GM12892 (cell line): ENCODE data around the gene PDE6B.

Experiments used
- POLR2A ChIP-seq: IDR thresholded peaks from 2 replicates; pipeline ENCODE4 v1.6.1; 2011; ENCODE audit warnings: low read depth, low read length, control low read depth
- POLR2AphosphoS5 ChIP-seq: IDR thresholded peaks from 2 replicates; pipeline ENCODE4 v1.6.1; 2011; ENCODE audit warnings: low read depth, low read length, control low read depth
- TAF1 ChIP-seq: IDR thresholded peaks from 2 replicates; pipeline ENCODE4 v1.6.1; 2011; ENCODE audit warnings: low read depth, mild to moderate bottlenecking, control low read depth, low read length, borderline replicate concordance

- TF ChIP-seq POLR2AphosphoS5 (no peak), TAF1 (no peak), POLR2A (no peak)
Measured at GRCh38 chr4:620201-620600, 5.2 kb upstream of the PDE6B start.
